ENCODE results near the gene PTPRC. TPM values are rescaled to one million over a fixed set of nuclear protein-coding genes. Genes with fewer than 3 reads are reported as not detected.

PTPRC gene
- total RNA-seq, 1 donor from 2014 or later, result not detected

GRCh38 chr1:198637157-198637556 lies 1.7 kb upstream of the PTPRC start:
- no peak for DNase-seq (ENCODE audit: low spot score in 2 of 2, unreplicated experiment in 2 of 2)
- Mint-ChIP-seq H3K27ac (no peak overlapping the region), H3K4me1 (no peaks in the 10 kb centered on the region), H3K4me3 (no peak overlapping the region), H3K27me3 (ENCODE audit: low read depth) (no peaks in the 10 kb centered on the region), H3K9me3 (peaks cover 5% of the 10 kb centered on the region), H3K36me3 (no peaks in the 10 kb centered on the region)
- TF ChIP-seq, protein P1, sequence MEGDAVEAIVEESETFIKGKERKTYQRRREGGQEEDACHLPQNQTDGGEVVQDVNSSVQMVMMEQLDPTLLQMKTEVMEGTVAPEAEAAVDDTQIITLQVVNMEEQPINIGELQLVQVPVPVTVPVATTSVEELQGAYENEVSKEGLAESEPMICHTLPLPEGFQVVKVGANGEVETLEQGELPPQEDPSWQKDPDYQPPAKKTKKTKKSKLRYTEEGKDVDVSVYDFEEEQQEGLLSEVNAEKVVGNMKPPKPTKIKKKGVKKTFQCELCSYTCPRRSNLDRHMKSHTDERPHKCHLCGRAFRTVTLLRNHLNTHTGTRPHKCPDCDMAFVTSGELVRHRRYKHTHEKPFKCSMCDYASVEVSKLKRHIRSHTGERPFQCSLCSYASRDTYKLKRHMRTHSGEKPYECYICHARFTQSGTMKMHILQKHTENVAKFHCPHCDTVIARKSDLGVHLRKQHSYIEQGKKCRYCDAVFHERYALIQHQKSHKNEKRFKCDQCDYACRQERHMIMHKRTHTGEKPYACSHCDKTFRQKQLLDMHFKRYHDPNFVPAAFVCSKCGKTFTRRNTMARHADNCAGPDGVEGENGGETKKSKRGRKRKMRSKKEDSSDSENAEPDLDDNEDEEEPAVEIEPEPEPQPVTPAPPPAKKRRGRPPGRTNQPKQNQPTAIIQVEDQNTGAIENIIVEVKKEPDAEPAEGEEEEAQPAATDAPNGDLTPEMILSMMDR (IDR thresholded peaks at IDR 0.05; ENCODE audit: unreplicated experiment), result no peak

DNA sequence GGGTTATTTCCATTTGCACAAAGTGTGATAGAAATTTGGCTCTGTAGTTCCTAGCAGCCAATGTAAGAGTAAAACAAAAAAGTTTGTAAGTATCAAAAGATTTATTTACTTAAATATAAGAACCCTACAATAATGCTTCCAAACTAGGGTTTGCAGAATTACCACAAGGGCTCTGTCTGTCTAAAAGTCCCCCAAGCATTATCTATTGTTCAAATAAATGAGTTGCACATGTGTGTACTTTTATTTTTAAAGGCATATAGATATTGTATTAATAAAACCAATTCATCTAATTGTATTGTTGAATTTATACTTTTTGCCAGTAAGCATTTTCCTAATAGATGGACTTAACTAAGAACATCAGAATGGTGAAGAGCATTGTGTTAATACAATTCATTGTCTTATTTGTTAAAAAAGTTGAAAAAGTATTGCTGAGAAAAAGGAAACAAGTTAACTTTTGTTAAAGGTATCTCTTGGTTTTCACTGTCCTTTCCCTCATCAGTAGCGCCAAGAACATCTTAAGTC lies 863 bp upstream of the PTPRC start:
- no peak for DNase-seq (ENCODE audit: low spot score in 2 of 2, unreplicated experiment in 2 of 2)
- TF ChIP-seq, protein P1 (IDR thresholded peaks at IDR 0.05; ENCODE audit: unreplicated experiment), result no peak
- no peak overlapping the region for H3K4me3 Mint-ChIP-seq
- H3K4me1 Mint-ChIP-seq, result no peaks in the 10 kb centered on the region
- H3K27ac Mint-ChIP-seq, result no peak overlapping the region
- H3K27me3 Mint-ChIP-seq (ENCODE audit: low read depth), result no peaks in the 10 kb centered on the region
- no peaks in the 10 kb centered on the region for H3K36me3 Mint-ChIP-seq
- H3K9me3 Mint-ChIP-seq, result peaks cover 4% of the 10 kb centered on the region

DNA sequence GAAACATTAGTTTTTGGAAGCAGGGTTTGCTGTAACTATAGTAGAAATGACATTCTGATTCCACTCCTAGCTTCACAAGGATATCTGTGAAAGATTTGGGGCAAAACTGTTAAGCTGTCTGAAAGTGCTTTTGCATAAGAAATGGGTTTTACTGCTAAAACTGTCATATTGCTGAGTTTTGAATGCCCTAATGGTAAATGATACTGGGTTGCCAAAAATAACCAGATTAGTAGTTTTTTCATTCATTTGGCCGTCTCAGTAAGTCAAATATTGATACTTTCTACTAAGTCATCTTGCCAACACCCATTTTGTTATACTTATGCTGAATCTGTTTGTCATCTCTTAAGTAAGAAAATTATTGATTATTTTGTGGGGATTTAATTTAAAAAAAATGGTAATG lies 399 bp upstream of the PTPRC start:
- H3K36me3 Mint-ChIP-seq, result no peaks in the 10 kb centered on the region
- H3K4me3 Mint-ChIP-seq, result no peak overlapping the region
- no peaks in the 10 kb centered on the region for H3K27me3 Mint-ChIP-seq (ENCODE audit: low read depth)
- H3K9me3 Mint-ChIP-seq, result no peaks in the 10 kb centered on the region
- H3K4me1 Mint-ChIP-seq, result no peaks in the 10 kb centered on the region
- TF ChIP-seq, protein P1 (IDR thresholded peaks at IDR 0.05; ENCODE audit: unreplicated experiment), result no peak
- H3K27ac Mint-ChIP-seq, result no peak overlapping the region
- DNase-seq (ENCODE audit: low spot score in 2 of 2, unreplicated experiment in 2 of 2), result no peak

DNA sequence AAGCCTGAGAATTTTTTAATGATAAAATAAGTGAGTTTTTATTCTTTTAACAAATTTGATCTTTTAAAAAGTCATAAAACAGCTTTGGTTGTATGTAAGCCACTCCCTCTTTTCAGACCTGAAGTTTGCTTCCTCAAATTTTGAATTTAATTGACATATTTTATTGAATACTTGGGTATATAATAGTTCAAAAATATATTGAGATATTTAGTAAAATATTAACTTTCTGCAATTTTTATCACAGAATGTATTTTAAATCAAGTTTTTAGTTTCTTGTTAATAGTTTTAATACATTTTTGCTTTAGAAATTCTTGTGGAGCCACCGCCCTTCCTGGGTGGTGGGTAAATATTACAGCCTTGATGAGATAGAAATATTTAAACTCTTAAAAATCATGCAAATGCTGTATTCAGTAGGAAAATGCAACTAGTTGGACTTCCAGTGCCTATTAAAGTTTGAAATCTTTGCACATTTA lies 867 bp downstream of the PTPRC start:
- H3K4me1 Mint-ChIP-seq, result no peaks in the 10 kb centered on the region
- TF ChIP-seq, protein P1 (IDR thresholded peaks at IDR 0.05; ENCODE audit: unreplicated experiment), result no peak
- H3K4me3 Mint-ChIP-seq, result no peak overlapping the region
- no peak overlapping the region for H3K27ac Mint-ChIP-seq
- no peaks in the 10 kb centered on the region for H3K27me3 Mint-ChIP-seq (ENCODE audit: low read depth)
- DNase-seq (ENCODE audit: low spot score in 2 of 2, unreplicated experiment in 2 of 2), result no peak
- H3K36me3 Mint-ChIP-seq, result no peaks in the 10 kb centered on the region
- no peaks in the 10 kb centered on the region for H3K9me3 Mint-ChIP-seq

DNA sequence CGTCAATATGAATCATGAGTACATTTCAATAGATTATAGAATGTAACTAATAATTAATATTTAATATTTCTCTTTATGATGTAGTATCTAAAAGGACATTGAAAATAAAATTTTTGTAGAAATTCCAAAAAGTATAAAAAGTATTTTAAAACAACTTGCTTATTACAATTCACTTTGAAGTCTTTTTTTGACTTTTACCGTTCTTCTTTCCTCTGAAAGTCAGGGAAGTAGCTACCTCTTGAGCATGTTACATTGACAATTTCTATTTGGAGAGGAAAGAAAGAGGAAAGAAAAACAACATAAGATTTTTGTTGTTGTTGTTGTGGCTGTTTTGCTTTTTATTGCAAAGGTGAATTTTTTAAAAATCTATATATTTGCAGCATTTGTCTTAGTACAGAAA lies 1.3 kb downstream of the PTPRC start:
- Mint-ChIP-seq H3K4me1 (no peaks in the 10 kb centered on the region), H3K36me3 (no peaks in the 10 kb centered on the region), H3K27ac (no peak overlapping the region), H3K4me3 (no peak overlapping the region), H3K9me3 (no peaks in the 10 kb centered on the region), H3K27me3 (ENCODE audit: low read depth) (no peaks in the 10 kb centered on the region)
- DNase-seq (ENCODE audit: low spot score in 2 of 2, unreplicated experiment in 2 of 2), result no peak
- TF ChIP-seq, protein P1 (IDR thresholded peaks at IDR 0.05; ENCODE audit: unreplicated experiment), result no peak

DNA sequence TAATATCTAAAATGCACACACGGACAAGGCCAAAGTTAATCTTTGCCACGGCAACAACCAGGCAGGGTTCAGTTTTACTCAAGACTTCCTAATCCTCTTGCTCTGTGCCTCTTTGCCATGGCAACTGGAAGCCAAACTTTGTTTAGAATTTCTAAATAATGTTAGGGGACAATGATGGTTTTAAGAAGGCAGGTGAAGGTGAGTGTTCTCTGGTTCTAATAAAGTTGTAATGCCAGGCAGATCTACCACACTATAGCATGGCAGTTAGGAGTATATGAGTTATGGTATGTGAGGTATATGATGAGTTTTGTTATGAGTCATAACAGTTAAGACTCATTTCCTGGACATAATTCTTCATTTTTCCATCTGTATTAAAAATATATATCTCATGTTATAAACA lies 2.7 kb downstream of the PTPRC start:
- Mint-ChIP-seq H3K36me3 (no peaks in the 10 kb centered on the region), H3K27me3 (ENCODE audit: low read depth) (no peaks in the 10 kb centered on the region)
- no peak for DNase-seq (ENCODE audit: low spot score in 2 of 2, unreplicated experiment in 2 of 2)

More for the DNA sequence above, 2.7 kb downstream of the PTPRC start:
- no peak overlapping the region for H3K27ac Mint-ChIP-seq
- no peaks in the 10 kb centered on the region for H3K4me1 Mint-ChIP-seq
- no peak overlapping the region for H3K4me3 Mint-ChIP-seq
- no peaks in the 10 kb centered on the region for H3K9me3 Mint-ChIP-seq
- TF ChIP-seq, protein P1 (IDR thresholded peaks at IDR 0.05; ENCODE audit: unreplicated experiment), result no peak
